Stomach smooth muscle (tissue), 2 donors: Measurements from ENCODE around the gene CDC42EP4.

Experiments used
- H3K27ac ChIP-seq: one replicate; pipeline ENCODE4 v1.7.0; 2013; ENCODE audit warnings: mild to moderate bottlenecking, low read length, inconsistent platforms
- H3K27me3 ChIP-seq, 2 donors: one replicate each; pipeline ENCODE4 v1.7.0; 2013; ENCODE audit warnings: low read length in 2 of 2; ENCODE audit not compliant: insufficient read depth in 2 of 2, control insufficient read depth in 1 of 2
- H3K36me3 ChIP-seq, 2 donors: one replicate each; pipeline ENCODE4 v1.7.0; 2013; ENCODE audit warnings: low read length in 2 of 2; ENCODE audit not compliant: control insufficient read depth in 2 of 2, insufficient read depth in 2 of 2
- H3K4me1 ChIP-seq: one replicate; pipeline ENCODE4 v1.7.0; 2013; ENCODE audit warnings: low read length; ENCODE audit not compliant: control insufficient read depth, insufficient read depth
- H3K4me3 ChIP-seq, 2 donors: one replicate each; pipeline ENCODE4 v1.7.0; 2013; ENCODE audit warnings: low read length in 2 of 2
- H3K9ac ChIP-seq, 2 donors: one replicate each; pipeline ENCODE4 v1.7.0; 2013; ENCODE audit warnings: low read length in 2 of 2, mild to moderate bottlenecking in 1 of 2
- H3K9me3 ChIP-seq, 2 donors: one replicate each; pipeline ENCODE4 v1.7.0; 2013; ENCODE audit warnings: low read length in 2 of 2; ENCODE audit not compliant: control insufficient read depth in 2 of 2
- donor health status: healthy.
- donor health status: Pancreatic carcinoma.

CDC42EP4 gene

DNA sequence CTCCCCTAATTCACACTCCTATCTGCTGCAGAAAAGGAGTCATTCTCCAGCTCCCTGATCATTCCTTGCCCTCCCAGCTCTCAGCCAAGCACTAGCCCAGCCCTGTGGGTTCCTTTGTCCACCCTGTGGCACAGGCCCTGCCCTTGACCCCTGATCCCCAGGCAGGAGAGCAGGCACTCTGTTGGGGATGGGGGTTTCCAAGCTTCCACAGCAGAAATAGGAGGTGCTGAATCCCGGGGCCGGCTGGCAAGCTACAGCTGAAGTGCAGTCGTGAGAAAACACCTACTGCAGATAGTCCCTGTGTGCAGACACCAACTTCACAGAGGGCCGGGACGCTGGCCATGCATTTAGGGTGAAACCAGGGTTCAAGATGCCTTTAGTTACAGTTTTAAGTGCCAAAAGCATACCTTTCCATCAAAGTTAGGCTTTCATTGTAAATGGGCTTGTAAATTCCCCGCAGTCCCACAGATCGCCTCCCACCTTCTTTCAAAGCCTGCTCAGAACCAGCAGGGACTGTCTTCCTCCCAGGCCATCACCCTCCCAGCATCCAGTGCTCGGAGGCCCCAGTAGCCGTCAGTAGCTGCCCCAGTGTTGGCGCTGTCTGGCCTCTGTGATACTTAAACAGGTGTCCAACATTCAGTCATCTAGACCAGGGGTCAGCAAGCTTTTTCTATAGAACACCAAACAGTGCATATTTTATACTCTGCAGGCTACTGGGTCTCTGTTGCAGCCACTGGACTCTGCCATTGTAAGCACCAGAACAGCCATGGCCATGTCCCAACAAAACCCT lies 60.8 kb downstream of the CDC42EP4 start:
- Histone ChIP-seq H3K4me3 (no peak overlapping the region), H3K9ac (no peak overlapping the region), H3K27me3 (no peaks in the 10 kb centered on the region), H3K9me3 (no peaks in the 10 kb centered on the region), H3K36me3 (peaks cover 2 to 5% of the 10 kb centered on the region in 2 donors), H3K27ac (no peak overlapping the region), H3K4me1 (peaks cover 5% of the 10 kb centered on the region)

DNA sequence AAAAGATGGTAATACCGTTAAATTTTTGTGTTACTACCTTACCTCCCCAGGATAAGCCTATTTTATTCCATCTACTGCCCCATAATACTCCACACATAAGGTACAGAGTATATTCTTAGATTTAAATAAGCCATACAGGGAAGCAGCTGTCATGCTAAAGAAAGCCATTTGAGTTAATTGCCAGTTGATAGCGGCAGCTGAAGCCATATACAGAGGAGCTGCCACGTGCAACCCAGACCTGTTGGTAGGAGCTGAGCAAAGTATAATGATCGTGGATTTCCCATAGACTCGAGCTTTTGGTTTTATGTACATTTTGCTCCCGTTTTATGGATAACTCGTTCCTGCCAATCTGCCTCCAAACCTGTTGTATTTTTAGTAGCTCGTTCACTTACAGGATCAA lies 62.1 kb downstream of the CDC42EP4 start:
- Histone ChIP-seq H3K4me3 (no peak overlapping the region), H3K4me1 (no peaks in the 10 kb centered on the region), H3K9ac (no peak overlapping the region), H3K9me3 (no peaks in the 10 kb centered on the region), H3K36me3 (peaks cover 9% of the 10 kb centered on the region in 2 donors), H3K27ac (no peak overlapping the region), H3K27me3 (no peaks in the 10 kb centered on the region)

DNA sequence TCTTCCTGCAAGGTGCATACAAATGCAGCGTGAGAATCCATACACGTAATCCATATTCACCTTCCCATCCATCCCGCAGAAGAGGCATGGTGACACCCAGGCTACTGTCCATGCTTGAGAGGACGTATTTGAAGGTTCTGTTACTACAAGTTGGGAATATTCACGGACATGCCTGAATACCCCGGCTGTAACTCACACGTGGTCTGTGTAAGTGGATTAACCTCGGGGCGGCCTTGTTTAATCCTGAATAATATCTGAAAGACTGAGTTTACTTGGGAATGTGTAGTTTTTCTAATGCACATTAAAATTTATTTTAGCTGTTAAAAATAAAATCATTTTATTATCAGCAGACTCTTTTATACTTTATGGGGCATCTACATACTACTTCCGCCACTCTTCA lies 63.3 kb downstream of the CDC42EP4 start:
- peaks cover 10 to 14% of the 10 kb centered on the region in 2 donors for H3K36me3 ChIP-seq

GRCh38 chr17:73247726-73248125 lies 64.1 kb downstream of the CDC42EP4 start:
- Histone ChIP-seq H3K4me1 (no peaks in the 10 kb centered on the region), H3K27me3 (no peaks in the 10 kb centered on the region), H3K4me3 (no peak overlapping the region), H3K9ac (no peak overlapping the region), H3K36me3 (peaks cover 10 to 15% of the 10 kb centered on the region in 2 donors), H3K9me3 (no peaks in the 10 kb centered on the region), H3K27ac (no peak overlapping the region)

More for the DNA sequence above, 63.3 kb downstream of the CDC42EP4 start:
- no peaks in the 10 kb centered on the region for H3K9me3 ChIP-seq
- H3K27ac ChIP-seq = no peak overlapping the region
- no peak overlapping the region for H3K9ac ChIP-seq
- H3K4me3 ChIP-seq = no peak overlapping the region
- no peaks in the 10 kb centered on the region for H3K27me3 ChIP-seq
- no peaks in the 10 kb centered on the region for H3K4me1 ChIP-seq

DNA sequence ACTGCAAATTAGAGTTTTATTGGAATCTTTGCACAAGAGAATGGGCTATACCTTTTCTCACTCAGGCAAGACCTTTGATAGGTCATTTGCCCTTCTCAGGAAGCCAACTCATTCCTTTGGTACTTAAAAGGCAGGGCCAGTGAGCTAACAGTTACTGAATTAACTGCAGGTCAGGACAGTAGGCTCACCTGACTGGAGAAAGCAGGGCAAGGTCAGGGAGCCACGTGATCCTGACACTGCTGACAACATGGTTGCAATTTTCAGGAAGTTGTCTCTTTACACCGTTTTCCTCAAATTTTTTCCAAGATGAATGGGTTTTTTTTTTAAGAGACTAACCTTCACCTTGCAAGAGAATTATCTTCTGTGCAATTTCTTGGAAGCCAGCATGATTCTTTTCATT lies 71.2 kb downstream of the CDC42EP4 start:
- Histone ChIP-seq H3K4me3 (no peak overlapping the region), H3K36me3 (peaks cover 20 to 23% of the 10 kb centered on the region in 2 donors), H3K4me1 (no peaks in the 10 kb centered on the region), H3K27me3 (no peaks in the 10 kb centered on the region), H3K9ac (no peak overlapping the region), H3K27ac (no peak overlapping the region), H3K9me3 (no peaks in the 10 kb centered on the region)

GRCh38 chr17:73237714-73238113 lies 74.1 kb downstream of the CDC42EP4 start:
- Histone ChIP-seq H3K4me3 (no peak overlapping the region), H3K36me3 (peaks cover 12 to 15% of the 10 kb centered on the region in 2 donors), H3K9ac (no peak overlapping the region), H3K27ac (no peak overlapping the region), H3K9me3 (no peaks in the 10 kb centered on the region), H3K4me1 (peaks cover 11% of the 10 kb centered on the region), H3K27me3 (no peaks in the 10 kb centered on the region)

GRCh38 chr17:73234736-73235135 lies 77.1 kb downstream of the CDC42EP4 start:
- H3K4me1 ChIP-seq = peaks cover 14% of the 10 kb centered on the region
- no peak overlapping the region for H3K27ac ChIP-seq
- H3K4me3 ChIP-seq = no peak overlapping the region
- H3K9ac ChIP-seq = no peak overlapping the region
- H3K27me3 ChIP-seq = no peaks in the 10 kb centered on the region
- H3K36me3 ChIP-seq = peaks cover 5 to 6% of the 10 kb centered on the region in 2 donors
- no peaks in the 10 kb centered on the region for H3K9me3 ChIP-seq
